K562 (cell line): ENCODE data around the gene NSUN2. TPM values are rescaled to one million over a fixed set of nuclear protein-coding genes. Genes with fewer than 3 reads are reported as not detected.

Experiments used
- ATAC-seq: fragments of 200-7000 bp; cut with Tn5 transposase; 3 replicates; pipeline ENCODE4 v1.9.1; 2020; ENCODE audit warnings: moderate library complexity
- BruUV-seq: library from RNA; stranded (reverse); fragments of 400-500 nt; replicated peaks from 2 replicates; lab custom pipeline; 2021; lab: Mats Ljungman, UMichigan
- CTCF ChIA-PET: fragments of 300-600 bp; formaldehyde crosslinking; extraction: SDS; loops from one replicate; lab custom pipeline; 2021; ENCODE audit warnings: low intra/inter-chr PET ratio; lab: Yijun Ruan, JAX
- POLR2A ChIA-PET: fragments of 300-600, 350-650 bp; sonication (Branson Sonifier 250); formaldehyde crosslinking; extraction: SDS; loops from one replicate; lab custom pipeline; 2021; ENCODE audit warnings: antibody characterized with exemption, inconsistent platforms; lab: Yijun Ruan, JAX
- DNase-seq, 4 experiments: peaks; one replicate each; pipeline versions ENCODE4 v3.0.0 to v3.0.0-alpha.2; 2011 to 2018; ENCODE audit warnings: low spot score in 3 of 4, mixed read lengths in 3 of 4; ENCODE audit errors: extremely low read depth in 1 of 4
- FAIRE-seq: peaks from 2 replicates; lab custom pipeline; 2011; peaks lifted over from hg19 to GRCh38; lab: Jason Lieb, UNC
- H2AFZ ChIP-seq: 2 replicates; pipeline ENCODE4 v1.6.0; 2011; ENCODE audit warnings: low read depth, low read length, control low read depth, inconsistent platforms
- H3K27ac ChIP-seq: fragments of 200-600 bp; 3 replicates; pipeline ENCODE4 v1.8.0; 2011; ENCODE audit warnings: low read depth, mild to moderate bottlenecking, control low read depth, inconsistent platforms, low read length, moderate library complexity, mixed read lengths; ENCODE audit errors: extremely low read depth
- H3K27me3 ChIP-seq, 2 experiments: fragments of 300-600 bp in 1 of 2; 2 replicates in 1 of 2; 3 replicates in 1 of 2; pipeline versions ENCODE4 v1.6.0 to v1.8.0; 2011; ENCODE audit warnings: inconsistent platforms in 2 of 2, low read length in 2 of 2, mild to moderate bottlenecking in 1 of 2, mixed read lengths in 1 of 2, moderate library complexity in 1 of 2; ENCODE audit not compliant: control insufficient read depth in 2 of 2, insufficient read depth in 2 of 2
- H3K36me3 ChIP-seq: fragments of 300-600 bp; 3 replicates; pipeline ENCODE4 v1.8.0; 2011; ENCODE audit warnings: mild to moderate bottlenecking, low read length, inconsistent platforms; ENCODE audit not compliant: control insufficient read depth, insufficient read depth
- H3K4me1 ChIP-seq, 2 experiments: fragments of 200-600 bp in 1 of 2; replicated peaks in 1 of 2; 2 replicates in 1 of 2; 3 replicates in 1 of 2; pipeline versions ENCODE4 v1.5.1 to v1.8.0; 2011; ENCODE audit warnings: inconsistent platforms in 2 of 2, low read length in 2 of 2, mild to moderate bottlenecking in 1 of 2, mixed read lengths in 1 of 2, moderate library complexity in 1 of 2; ENCODE audit not compliant: control insufficient read depth in 2 of 2, insufficient read depth in 2 of 2
- H3K4me2 ChIP-seq: 2 replicates; pipeline ENCODE4 v1.6.1; 2011; ENCODE audit warnings: low read length, control low read depth, inconsistent platforms, mixed read lengths; ENCODE audit not compliant: insufficient read depth
- H3K4me3 ChIP-seq: fragments of 200-600 bp; sonication (generic), shearing (Covaris generic); 2 replicates; pipeline ENCODE4 v1.5.1; 2016; ENCODE audit warnings: control low read depth, inconsistent platforms
- H3K79me2 ChIP-seq: fragments of 200-600 bp; 3 replicates; pipeline ENCODE4 v1.8.0; 2011; ENCODE audit warnings: low read length, inconsistent platforms; ENCODE audit not compliant: control insufficient read depth, insufficient read depth
- H3K9ac ChIP-seq, 2 experiments: 2 replicates each; pipeline versions ENCODE4 v1.6.0 to v1.6.1; 2011; ENCODE audit warnings: low read depth in 2 of 2, low read length in 2 of 2, control low read depth in 1 of 2, inconsistent platforms in 1 of 2, mild to moderate bottlenecking in 1 of 2, mixed read lengths in 1 of 2; ENCODE audit not compliant: insufficient read depth in 1 of 2
- H3K9me1 ChIP-seq: one replicate; pipeline ENCODE4 v1.6.0; 2011; ENCODE audit warnings: inconsistent platforms, mild to moderate bottlenecking, low read length, moderate library complexity; ENCODE audit not compliant: control insufficient read depth, insufficient read depth
- H3K9me3 ChIP-seq: replicated peaks from 2 replicates; pipeline ENCODE4 v1.5.1; 2011; ENCODE audit warnings: low read depth, low read length, inconsistent platforms; ENCODE audit not compliant: control insufficient read depth, insufficient read depth
- H4K20me1 ChIP-seq: replicated peaks from 2 replicates; pipeline ENCODE4 v1.6.1; 2011; ENCODE audit warnings: low read length, inconsistent platforms, mixed read lengths; ENCODE audit not compliant: control insufficient read depth, insufficient read depth
- CBFB ChIP-seq: sonication (generic); formaldehyde crosslinking; IDR thresholded peaks from 2 replicates; pipeline ENCODE4 v1.4.0; 2020; ENCODE audit warnings: mild to moderate bottlenecking, missing genetic modification reagents
- GTF2E2 ChIP-seq: fragments of 200-800 bp; sonication (Bioruptor generic); IDR thresholded peaks from 2 replicates; pipeline ENCODE4 v1.6.1; 2016; ENCODE audit warnings: missing genetic modification characterization, missing compliant biosample characterization
- KDM5B ChIP-seq: fragments of 200-600 bp; sonication (generic); IDR thresholded peaks from 2 replicates; pipeline ENCODE4 v1.6.1; 2012; ENCODE audit warnings: low read depth, mild to moderate bottlenecking, moderate library complexity, low read length, control low read depth, inconsistent platforms; ENCODE audit not compliant: insufficient replicate concordance
- LARP7 ChIP-seq: fragments of 450-650 bp; IDR thresholded peaks from 2 replicates; pipeline ENCODE4 v1.6.1; 2016
- RBM14 ChIP-seq: fragments of 200-400 bp; formaldehyde crosslinking; IDR thresholded peaks from 2 replicates; pipeline ENCODE4 v1.6.1; 2018; ENCODE audit warnings: low read depth, mild to moderate bottlenecking, low read length, moderate library complexity, borderline replicate concordance; ENCODE audit not compliant: insufficient read depth
- SETDB1 ChIP-seq: IDR thresholded peaks from one replicate; pipeline ENCODE4 v1.6.1; 2012; ENCODE audit warnings: low read length, control low read depth, inconsistent platforms
- ZFX ChIP-seq: sonication (generic); formaldehyde crosslinking; IDR thresholded peaks from 2 replicates; pipeline ENCODE4 v1.8.0; 2022; ENCODE audit warnings: mild to moderate bottlenecking, missing genetic modification reagents, moderate library complexity
- whole genome bisulfite sequencing: fragments of 100-300 bp; shearing (Covaris generic); methylation state at CpG from one replicate; pipeline ENCODE4 v1.1.6; 2016; ENCODE audit warnings: low coverage, mixed read lengths; ENCODE audit not compliant: insufficient coverage; ENCODE audit errors: missing lambda C conversion rate; 5-methylcytosine and 5-hydroxymethylcytosine counted together
- in situ Hi-C: fragments of 300-500 bp; cut with MboI; formaldehyde crosslinking; loops from 4 replicates; pipeline ENCODE4 v1.15.0; 2018; ENCODE audit warnings: inconsistent platforms, mixed read lengths
- intact Hi-C: fragments of 100-400 bp; cut with micrococcal nuclease; formaldehyde crosslinking; loops from 2 replicates; pipeline ENCODE4 v1.14.2; 2022
- polyA plus RNA-seq, 8 experiments: library from polyadenylated mRNA; depleted of rRNA in 4 of 8; stranded (reverse) in 5 of 8; unstranded in 3 of 8; fragments of >200 nt; fragmentation: Nextera tagmentation in 2 of 8; fragmentation: Illumina TruSeq in 1 of 8; extraction: Ambion mirVana in 2 of 8; extraction: Trizol in 1 of 8; gene quantifications; 2 replicates each; pipeline versions ENCODE4 v1.2.1 to v1.2.3, GENCODE V29; 2011 to 2014; ENCODE audit warnings: inconsistent platforms in 1 of 8, missing spikeins in 1 of 8
- total RNA-seq, 7 experiments: library from RNA; depleted of rRNA in 6 of 7; stranded (reverse); fragments of >200 nt in 6 of 7; fragmentation: Illumina TruSeq in 2 of 7; extraction: Trizol in 2 of 7; gene quantifications; 2 replicates each; pipeline versions ENCODE4 v1.2.1 to v1.2.3, GENCODE V29; 2011 to 2021; ENCODE audit warnings: low replicate concordance in 1 of 7
- TF ChIP-seq, protein P1 (sequence below): fragments of 250-450 bp; sonication (Bioruptor Pico); IDR thresholded peaks from 2 replicates; pipeline ENCODE4 v1.9.0; 2021; ENCODE audit warnings: mild to moderate bottlenecking, inconsistent platforms
- TF ChIP-seq, protein P2 (sequence below): fragments of 450-650 bp; formaldehyde crosslinking; IDR thresholded peaks from 2 replicates; pipeline ENCODE4 v1.4.0; 2022; ENCODE audit warnings: missing genetic modification characterization
- TF ChIP-seq, protein P3 (sequence below): sonication (generic); formaldehyde crosslinking; IDR thresholded peaks from 2 replicates; pipeline ENCODE4 v1.9.0; 2022; ENCODE audit warnings: mild to moderate bottlenecking, missing genetic modification reagents

The NSUN2 gene
- total and polyA plus RNA-seq, 9 of the 15 experiments (the other 6 are each of a cell fraction or from before 2014, with no cell fraction given), result 9.2 to 167 (median 127) TPM

DNA sequence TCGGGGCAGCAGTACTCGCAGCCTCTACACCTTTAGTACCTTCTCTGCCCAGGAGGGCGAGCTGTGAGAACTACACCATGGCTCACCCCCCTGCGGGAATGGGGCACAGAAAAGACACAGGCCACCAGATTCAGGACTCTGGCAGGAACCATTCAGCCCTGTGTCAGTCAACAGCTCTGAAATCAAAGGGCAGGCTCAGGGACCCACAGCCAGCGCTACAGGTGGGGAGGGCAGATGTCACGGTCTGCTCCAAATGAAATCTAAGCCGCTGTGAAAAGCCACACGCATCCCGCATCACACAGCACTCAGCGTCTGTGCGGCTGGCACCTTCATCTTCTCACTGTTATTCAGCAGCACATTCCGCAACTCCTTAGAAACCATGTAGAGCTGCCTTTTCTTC is 27.9 kb downstream of the NSUN2 start:
- intact Hi-C loops, result no loop called here
- POLR2A ChIA-PET, result interaction anchor here (0.7 kb wide), 1 partner anchor 715 kb away, joined by 3 read pairs; no protein-coding TSS in a partner anchor
- CTCF ChIA-PET, result no interaction called here

More for the DNA sequence above, 27.9 kb downstream of the NSUN2 start:
- Histone ChIP-seq H3K9ac (no peak overlapping the region), H3K4me3 (no peak overlapping the region), H3K9me1 (no peaks in the 10 kb centered on the region), H4K20me1 (no peaks in the 10 kb centered on the region), H3K27ac (no peak overlapping the region), H3K4me2 (no peak overlapping the region), H3K79me2 (peaks cover 3% of the 10 kb centered on the region; the same call in 1 of the 3 replicates), H2AFZ (no peak overlapping the region), H3K4me1 (no peaks in the 10 kb centered on the region), H3K36me3 (peaks cover 97% of the 10 kb centered on the region), H3K9me3 (no peaks in the 10 kb centered on the region), H3K27me3 (no peaks in the 10 kb centered on the region)
- TF ChIP-seq KDM5B (no peak), CBFB (no peak), ZFX (no peak), GTF2E2 (tag) (no peak), SETDB1 (no peak), LARP7 (no peak), RBM14 (no peak)
- TF ChIP-seq, protein P1, sequence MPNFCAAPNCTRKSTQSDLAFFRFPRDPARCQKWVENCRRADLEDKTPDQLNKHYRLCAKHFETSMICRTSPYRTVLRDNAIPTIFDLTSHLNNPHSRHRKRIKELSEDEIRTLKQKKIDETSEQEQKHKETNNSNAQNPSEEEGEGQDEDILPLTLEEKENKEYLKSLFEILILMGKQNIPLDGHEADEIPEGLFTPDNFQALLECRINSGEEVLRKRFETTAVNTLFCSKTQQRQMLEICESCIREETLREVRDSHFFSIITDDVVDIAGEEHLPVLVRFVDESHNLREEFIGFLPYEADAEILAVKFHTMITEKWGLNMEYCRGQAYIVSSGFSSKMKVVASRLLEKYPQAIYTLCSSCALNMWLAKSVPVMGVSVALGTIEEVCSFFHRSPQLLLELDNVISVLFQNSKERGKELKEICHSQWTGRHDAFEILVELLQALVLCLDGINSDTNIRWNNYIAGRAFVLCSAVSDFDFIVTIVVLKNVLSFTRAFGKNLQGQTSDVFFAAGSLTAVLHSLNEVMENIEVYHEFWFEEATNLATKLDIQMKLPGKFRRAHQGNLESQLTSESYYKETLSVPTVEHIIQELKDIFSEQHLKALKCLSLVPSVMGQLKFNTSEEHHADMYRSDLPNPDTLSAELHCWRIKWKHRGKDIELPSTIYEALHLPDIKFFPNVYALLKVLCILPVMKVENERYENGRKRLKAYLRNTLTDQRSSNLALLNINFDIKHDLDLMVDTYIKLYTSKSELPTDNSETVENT (CRISPR knock-in tag), result no peak
- TF ChIP-seq, protein P2, sequence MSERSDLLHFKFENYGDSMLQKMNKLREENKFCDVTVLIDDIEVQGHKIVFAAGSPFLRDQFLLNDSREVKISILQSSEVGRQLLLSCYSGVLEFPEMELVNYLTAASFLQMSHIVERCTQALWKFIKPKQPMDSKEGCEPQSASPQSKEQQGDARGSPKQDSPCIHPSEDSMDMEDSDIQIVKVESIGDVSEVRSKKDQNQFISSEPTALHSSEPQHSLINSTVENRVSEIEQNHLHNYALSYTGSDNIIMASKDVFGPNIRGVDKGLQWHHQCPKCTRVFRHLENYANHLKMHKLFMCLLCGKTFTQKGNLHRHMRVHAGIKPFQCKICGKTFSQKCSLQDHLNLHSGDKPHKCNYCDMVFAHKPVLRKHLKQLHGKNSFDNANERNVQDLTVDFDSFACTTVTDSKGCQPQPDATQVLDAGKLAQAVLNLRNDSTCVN (CRISPR knock-in tag), result no peak
- TF ChIP-seq, protein P3, sequence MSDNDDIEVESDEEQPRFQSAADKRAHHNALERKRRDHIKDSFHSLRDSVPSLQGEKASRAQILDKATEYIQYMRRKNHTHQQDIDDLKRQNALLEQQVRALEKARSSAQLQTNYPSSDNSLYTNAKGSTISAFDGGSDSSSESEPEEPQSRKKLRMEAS (CRISPR knock-in tag), result no peak
- BruUV-seq, result no TSS peak
- WGBS, result 94% methylated on average over 12 of the region's 12 CpGs
- in situ Hi-C loops, result no loop called here
- no peak; the same call in 2 of the 3 replicates for ATAC-seq
- DNase-seq, result no peak
- no peak for FAIRE-seq
